NCI-H510A (cell line): ENCODE data around the gene MYH8.

Source experiments
- DNase-seq: peaks from one replicate; lab custom pipeline; 2025; lab: John Stamatoyannopoulos, UW

The MYH8 gene

DNA sequence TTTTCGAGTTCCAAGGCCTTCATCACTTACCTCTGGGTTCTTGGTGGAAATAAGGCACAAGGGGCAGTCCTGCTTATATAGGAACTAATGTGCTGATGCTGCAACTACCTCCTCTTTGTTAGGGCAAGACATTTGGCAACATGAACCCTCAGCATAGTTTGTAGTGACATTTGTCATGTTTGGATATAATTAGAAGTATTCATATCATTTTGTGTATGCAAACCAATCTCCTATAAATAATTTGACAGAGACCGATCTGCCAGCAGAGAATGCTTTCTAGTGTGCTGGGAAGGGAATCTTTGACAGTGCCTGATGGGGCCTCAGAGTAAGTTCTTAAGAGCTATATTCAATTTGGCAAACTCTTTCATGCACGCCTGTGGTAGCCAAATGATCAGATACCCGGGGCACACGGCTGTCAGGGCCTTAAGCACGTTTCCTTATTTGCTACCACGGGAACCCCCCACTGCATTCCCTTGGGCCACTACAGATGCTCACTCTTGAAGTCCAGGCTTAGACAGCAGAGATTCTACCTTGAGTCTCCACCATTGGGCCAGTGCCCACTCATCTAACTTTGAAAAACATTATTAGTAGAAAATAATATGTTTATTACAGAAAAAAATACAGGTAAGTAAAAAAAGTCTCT lies at the start of gene MYH8:
TSS of gene MYH8 (minus strand) at position 51 of the 643 bp plus-strand sequence. CDS start 1,723 bp downstream, outside the sequence.
- DNase-seq, result no peak

DNA sequence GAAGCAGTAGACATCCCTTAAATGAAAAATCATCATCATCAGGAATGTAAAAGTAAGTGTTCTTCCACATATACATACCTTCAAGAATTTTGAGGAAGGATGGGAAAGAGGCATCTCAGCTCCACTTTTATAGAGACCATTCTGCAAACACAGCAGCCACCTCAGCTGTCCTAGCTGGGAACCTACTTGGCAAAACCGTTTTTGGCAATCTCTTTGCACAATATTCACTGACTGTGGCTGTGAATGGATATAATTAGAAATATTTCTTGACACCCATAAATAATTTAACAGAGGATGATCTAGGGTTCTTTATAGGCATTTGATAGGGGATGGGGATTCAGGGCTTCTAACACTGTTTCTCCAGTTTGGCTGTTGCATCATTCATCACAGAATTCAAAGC lies 47.7 kb upstream of the MYH8 start, which contains the start of gene MYH4:
TSS of gene MYH4 (minus strand) at position 101 of the 400 bp plus-strand sequence. CDS start 2,814 bp downstream, outside the sequence.
- no peak for DNase-seq

DNA sequence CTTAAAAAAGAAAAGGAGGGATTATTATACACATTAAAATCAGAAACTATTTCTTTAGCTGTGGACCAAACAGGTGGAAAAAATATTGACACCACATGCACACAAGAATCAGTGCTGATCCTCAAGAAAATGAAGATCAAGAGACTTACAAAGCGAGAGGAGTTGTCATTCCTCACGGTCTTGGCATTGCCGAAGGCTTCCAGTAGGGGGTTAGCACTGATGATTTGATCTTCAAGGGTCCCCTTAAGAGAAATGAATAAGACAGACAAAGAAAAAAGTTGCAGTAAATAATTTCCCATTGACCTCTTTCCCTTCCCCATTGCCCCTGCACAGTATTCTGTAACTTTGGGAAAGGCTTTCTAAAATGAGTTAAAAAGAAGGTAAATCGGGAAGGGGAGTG lies 41.7 kb upstream of the MYH8 start:
- no peak for DNase-seq

GRCh38 chr17:10460062-10460461 lies 38.3 kb upstream of the MYH8 start:
- no peak for DNase-seq

GRCh38 chr17:10458701-10459100 lies 37.0 kb upstream of the MYH8 start:
- no peak for DNase-seq

DNA sequence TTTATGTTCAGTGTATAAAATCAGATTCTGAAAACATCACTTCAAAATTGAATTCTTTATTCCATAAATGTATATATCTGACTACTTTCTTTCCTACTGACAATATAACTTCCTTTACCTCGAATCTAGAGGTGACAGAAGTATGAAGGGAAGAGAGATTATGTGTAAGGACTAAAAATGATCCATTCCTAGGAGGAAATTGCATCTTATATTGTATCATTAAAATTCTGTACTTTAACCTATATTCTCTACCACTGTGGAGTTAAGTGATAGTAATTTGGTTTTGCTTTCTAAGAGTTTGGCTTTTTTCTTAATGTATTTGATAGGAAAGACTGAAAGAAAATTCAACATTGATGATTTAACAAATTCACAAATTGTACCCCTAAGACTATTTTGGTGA lies 36.2 kb upstream of the MYH8 start:
- no peak for DNase-seq

- DNase-seq, result no peak
Observed at GRCh38 chr17:10447026-10447931, 25.5 kb upstream of the MYH8 start.

DNA sequence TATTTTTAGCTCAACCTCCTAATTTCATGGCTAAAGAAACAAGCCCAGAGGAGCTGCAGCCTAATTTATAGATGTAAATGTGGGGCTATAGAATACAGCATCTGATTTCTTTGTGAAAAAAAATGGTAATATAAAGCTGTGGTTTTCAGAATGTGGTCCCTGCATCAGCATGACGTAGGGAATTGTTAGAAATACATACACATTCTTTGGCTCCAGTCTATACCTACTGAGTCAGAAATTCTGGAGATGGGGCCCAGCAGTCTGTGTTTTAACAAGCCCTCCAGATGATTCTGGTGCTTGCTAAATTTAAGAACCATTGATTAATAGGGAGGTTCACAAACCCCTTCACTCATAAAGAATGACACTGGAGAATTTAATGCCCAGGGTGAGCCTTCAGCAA lies 18.1 kb upstream of the MYH8 start:
- no peak for DNase-seq

- no peak for DNase-seq
Observed at GRCh38 chr17:10435096-10435495, 13.3 kb upstream of the MYH8 start.

DNA sequence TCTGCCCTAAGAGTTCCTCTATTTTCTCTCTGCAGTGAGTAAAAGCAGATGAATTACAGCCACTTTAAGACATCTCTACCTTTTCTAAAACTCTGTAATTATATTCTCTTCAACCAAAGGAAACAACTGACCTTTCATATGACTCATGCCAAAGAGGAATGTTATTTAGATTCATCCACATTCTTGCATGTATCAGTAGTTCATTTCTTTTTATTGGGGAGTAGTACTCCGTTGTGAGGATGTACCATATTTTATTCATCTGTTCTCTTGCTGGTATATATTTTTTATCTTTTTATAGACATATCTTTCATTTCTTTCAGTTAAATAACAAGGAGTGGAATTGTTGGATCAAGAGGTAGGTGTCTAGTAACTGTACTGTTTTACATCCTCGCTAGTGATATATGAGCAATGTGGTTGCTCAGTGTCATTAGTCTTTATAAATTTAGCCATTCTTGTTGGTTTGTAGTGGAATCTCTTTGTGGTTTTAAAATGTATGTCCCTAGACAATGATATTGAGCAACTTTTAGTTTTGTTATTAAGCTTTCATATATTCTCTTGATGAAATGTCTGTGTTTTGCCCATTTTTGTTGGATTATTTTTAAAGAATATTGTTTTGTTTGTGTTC lies 7.8 kb upstream of the MYH8 start:
- DNase-seq, result no peak

GRCh38 chr17:10428781-10429180 lies 7.0 kb upstream of the MYH8 start:
- DNase-seq, result no peak

GRCh38 chr17:10421211-10421610 lies 539 bp downstream of the MYH8 start:
- no peak for DNase-seq

DNA sequence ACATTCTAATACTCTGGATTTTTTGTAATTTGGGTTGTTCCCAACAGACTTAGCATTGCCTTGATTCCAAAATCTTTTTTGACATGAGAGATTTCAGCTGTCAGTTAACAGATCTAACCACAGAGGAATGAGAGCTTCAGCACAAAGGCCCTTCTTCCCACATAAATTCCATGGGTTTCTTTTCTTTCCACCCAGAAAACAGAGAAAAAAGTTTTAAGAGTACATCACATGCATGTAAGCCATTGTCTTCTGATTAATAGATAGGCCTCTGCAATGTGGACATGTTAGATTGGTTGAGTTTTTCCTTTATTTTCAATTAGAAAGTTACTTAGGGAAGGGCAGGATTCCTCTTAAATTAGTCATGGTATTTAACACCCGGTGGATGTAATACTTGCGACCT lies 939 bp downstream of the MYH8 start:
- no peak for DNase-seq

DNA sequence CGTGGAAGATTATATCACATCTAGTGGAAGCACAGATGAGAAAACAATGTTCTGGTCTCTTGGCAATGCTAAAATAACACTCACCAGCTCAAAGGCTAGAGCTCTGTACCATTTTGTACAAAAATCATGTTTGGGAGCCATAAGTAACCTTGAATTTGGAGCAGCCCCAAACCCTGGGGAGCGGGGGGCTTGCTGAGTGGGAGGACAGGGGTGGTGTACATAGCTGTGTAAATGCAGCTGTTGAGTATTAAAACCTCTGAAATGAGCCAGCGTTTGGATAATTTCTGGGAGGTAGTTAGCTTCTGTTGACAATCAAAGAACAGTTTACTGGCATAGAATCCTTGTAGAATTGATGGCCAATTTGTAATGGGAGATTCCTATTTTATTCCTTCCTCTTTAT lies 4.3 kb downstream of the MYH8 start:
- no peak for DNase-seq

DNA sequence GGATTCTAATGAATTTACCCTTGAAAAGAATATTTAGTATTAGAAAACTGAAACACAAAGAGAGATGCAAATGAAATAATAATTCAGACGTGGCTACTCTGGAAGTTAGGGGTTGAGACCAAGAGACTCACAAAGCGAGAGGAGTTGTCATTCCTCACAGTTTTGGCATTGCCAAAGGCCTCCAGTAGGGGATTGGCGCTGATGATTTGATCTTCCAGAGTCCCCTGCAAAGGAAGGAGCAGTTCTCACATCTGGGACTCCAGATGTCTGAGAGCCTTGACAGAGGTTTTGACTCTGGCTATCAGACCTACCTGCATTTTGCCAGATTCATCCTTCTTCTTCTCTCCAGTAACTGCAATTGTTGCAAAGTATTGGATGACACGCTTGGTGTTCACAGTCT lies 6.6 kb downstream of the MYH8 start:
- DNase-seq, result no peak

- DNase-seq, result no peak
Observed at GRCh38 chr17:10403589-10403988, 18.2 kb downstream of the MYH8 start.

- DNase-seq, result no peak
Observed at GRCh38 chr17:10398352-10398751, 23.4 kb downstream of the MYH8 start.

DNA sequence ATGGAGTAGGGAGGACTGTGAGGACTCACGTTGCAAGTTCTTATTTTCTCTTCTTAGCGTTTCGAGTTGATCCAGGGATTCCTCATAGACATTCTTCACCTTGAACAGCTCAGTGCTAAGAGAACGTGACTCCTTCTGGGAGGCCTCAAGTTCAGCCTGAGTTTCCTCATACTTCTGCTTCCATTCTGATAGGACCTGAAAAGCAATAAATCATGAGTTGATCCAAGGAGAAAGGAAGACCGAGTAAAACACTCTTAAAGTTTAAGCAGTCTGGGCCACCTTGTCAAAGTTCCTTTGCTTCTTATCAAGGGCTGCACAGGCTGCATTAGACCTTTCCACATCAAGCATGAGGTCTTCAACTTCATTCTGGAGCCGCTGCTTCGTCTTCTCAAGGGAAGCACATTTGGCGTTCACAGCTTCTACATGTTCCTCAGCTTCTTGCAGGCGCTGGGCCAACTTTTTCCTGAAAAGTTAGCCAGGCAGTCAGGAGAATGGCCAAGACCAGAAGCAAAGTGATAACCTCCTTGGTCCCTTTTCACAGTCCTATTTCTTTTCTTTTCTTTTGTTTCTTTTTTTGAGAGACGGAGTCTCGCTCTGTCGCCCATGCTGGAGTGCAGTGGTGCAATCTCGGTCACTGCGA lies 25.1 kb downstream of the MYH8 start:
- no peak for DNase-seq

DNA sequence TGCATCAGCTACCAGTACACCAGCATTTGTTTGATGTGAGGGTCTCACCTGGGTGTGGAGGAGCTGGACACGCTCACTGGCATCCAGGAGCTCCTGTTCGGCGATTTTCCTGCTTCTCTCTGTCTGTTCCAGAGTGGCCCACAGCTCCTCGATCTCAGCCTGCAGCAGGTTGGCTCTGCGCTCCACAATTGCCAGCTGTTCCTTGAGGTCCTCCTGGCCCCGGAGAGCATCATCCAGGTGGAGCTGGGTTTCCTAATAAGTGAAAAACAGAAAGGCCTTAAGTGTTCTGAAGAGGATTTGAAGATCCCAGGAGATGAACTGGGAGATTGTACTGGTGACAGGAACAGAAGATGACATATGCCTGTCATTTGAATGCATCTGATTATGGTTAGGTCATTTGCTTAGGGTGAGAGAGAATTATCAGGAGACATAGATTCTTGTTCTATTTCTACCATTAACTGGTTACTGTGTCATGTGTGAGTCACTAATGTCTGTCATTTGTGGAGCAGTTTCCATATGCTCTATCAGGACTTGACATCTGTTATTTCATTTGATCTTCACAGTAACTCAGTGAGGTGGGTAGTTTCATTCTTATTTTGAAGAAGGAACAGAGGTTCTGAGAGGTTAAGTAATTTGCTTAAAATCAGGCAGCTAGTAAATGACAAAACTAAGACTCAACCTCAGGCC lies 27.4 kb downstream of the MYH8 start:
- DNase-seq, result no peak

GRCh38 chr17:10392880-10393279 lies 28.9 kb downstream of the MYH8 start:
- DNase-seq, result no peak

DNA sequence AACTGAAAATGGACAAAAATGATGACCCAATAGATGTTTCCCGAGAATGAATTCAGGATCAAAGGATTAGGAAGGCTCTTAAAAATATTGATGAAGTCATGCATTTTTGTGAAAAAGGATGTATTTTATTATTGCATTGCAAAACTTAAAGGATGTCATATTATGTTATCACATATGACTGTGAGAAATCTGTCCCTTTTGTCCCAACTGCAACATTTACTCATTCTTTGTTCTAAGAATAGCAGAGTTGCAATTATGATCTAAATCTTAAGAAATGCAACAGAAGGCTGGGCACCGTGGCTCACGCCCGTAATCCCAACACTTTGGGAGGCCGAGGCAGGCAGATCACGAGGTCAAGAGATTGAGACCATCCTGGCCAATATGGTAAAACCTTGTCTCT lies 35.9 kb downstream of the MYH8 start:
- no peak for DNase-seq

GRCh38 chr17:10384175-10384574 lies 37.6 kb downstream of the MYH8 start:
- DNase-seq, result no peak
